B cell (primary cell): ENCODE measurements around the gene RNF141. TPM values are rescaled to one million over a fixed set of nuclear protein-coding genes. Genes with fewer than 3 reads are reported as not detected.
A peak's percentile ranks its signal among the peaks of the same experiment; 100 is the strongest.

Experiments
- ATAC-seq: fragments of 200-7000 bp; cut with Tn5 transposase; one replicate; pipeline ENCODE4 v1.10.0; 2021; ENCODE audit warnings: low read depth, mild to moderate bottlenecking, moderate number of reproducible peaks, moderate library complexity
- CTCF ChIA-PET: fragments of 350-600 bp; sonication (Branson Sonifier 250); formaldehyde crosslinking; loops from one replicate; lab custom pipeline; 2021; ENCODE audit warnings: antibody characterized with exemption, inconsistent platforms; lab: Charles Lee
- POLR2A ChIA-PET: fragments of 350-600 bp; sonication (Branson Sonifier 250); formaldehyde crosslinking; loops from one replicate; lab custom pipeline; 2021; ENCODE audit warnings: antibody characterized with exemption; lab: Charles Lee
- DNase-seq: peaks from one replicate; pipeline ENCODE4 v3.0.0; 2013
- H2AFZ ChIP-seq: 2 replicates; pipeline ENCODE4 v1.6.1; 2012; ENCODE audit warnings: mild to moderate bottlenecking, low read depth, low read length; ENCODE audit not compliant: insufficient read depth, poor library complexity, severe bottlenecking
- H3K27ac ChIP-seq, 2 donors: 1 replicate in 1 of 2; 2 replicates in 1 of 2; pipeline ENCODE4 v1.5.1; 2012 to 2013; ENCODE audit warnings: low read length in 2 of 2, mild to moderate bottlenecking in 2 of 2, moderate library complexity in 1 of 2
- H3K27me3 ChIP-seq, 4 experiments: fragments of 200-600 bp in 1 of 4; sonication (generic) in 1 of 4; replicated peaks in 1 of 4; 1 replicate in 2 of 4; 2 replicates in 2 of 4; pipeline versions ENCODE4 v1.6.1 to v1.7.0; 2013 to 2016; ENCODE audit warnings: low read length in 3 of 4, mild to moderate bottlenecking in 2 of 4, mixed read lengths in 1 of 4, moderate library complexity in 1 of 4; ENCODE audit not compliant: insufficient read depth in 4 of 4, control insufficient read depth in 3 of 4; ENCODE audit errors: control extremely low read depth in 1 of 4
- H3K36me3 ChIP-seq, 2 experiments: replicated peaks in 1 of 2; 1 replicate in 1 of 2; 2 replicates in 1 of 2; pipeline versions ENCODE4 v1.6.1 to v1.7.1; 2013; ENCODE audit warnings: low read length in 1 of 2; ENCODE audit not compliant: insufficient read depth in 2 of 2, control insufficient read depth in 1 of 2; ENCODE audit errors: control extremely low read depth in 1 of 2, extremely low read depth in 1 of 2
- H3K4me1 ChIP-seq, 2 donors: fragments of 200-600 bp in 1 of 2; sonication (generic) in 1 of 2; 1 replicate in 1 of 2; 2 replicates in 1 of 2; pipeline versions ENCODE4 v1.5.1 to v1.6.1; 2013 to 2017; ENCODE audit warnings: low read length in 2 of 2; ENCODE audit not compliant: control insufficient read depth in 2 of 2, insufficient read depth in 2 of 2
- H3K4me2 ChIP-seq: replicated peaks from 2 replicates; pipeline ENCODE3; 2012; ENCODE audit warnings: mild to moderate bottlenecking, low read depth, low read length; ENCODE audit not compliant: poor library complexity, severe bottlenecking
- H3K4me3 ChIP-seq, 5 experiments: fragments of 200-600 bp in 1 of 5; sonication (generic) in 1 of 5; 1 replicate in 3 of 5; 2 replicates in 2 of 5; pipeline versions ENCODE4 v1.5.1 to v1.7.0; 2011 to 2016; ENCODE audit warnings: low read length in 4 of 5, mild to moderate bottlenecking in 4 of 5, low read depth in 2 of 5, control low read depth in 1 of 5, moderate library complexity in 1 of 5; ENCODE audit not compliant: insufficient read depth in 1 of 5; ENCODE audit errors: control extremely low read depth in 1 of 5, extremely low read depth in 1 of 5
- H3K79me2 ChIP-seq: fragments of 200-600 bp; sonication (generic); one replicate; pipeline ENCODE4 v1.6.0; 2016; ENCODE audit warnings: low read length; ENCODE audit not compliant: control insufficient read depth, insufficient read depth
- H3K9ac ChIP-seq: fragments of 200-600 bp; sonication (generic); 2 replicates; pipeline ENCODE4 v1.6.1; 2017; ENCODE audit warnings: mild to moderate bottlenecking, low read length, moderate library complexity
- H3K9me3 ChIP-seq, 3 donors: one replicate each; pipeline versions ENCODE4 v1.6.1 to v1.7.1; 2013; ENCODE audit warnings: low read length in 2 of 3; ENCODE audit not compliant: control insufficient read depth in 2 of 3, insufficient read depth in 1 of 3; ENCODE audit errors: control extremely low read depth in 1 of 3
- H4K20me1 ChIP-seq: 2 replicates; pipeline ENCODE4 v1.6.0; 2012; ENCODE audit warnings: mild to moderate bottlenecking, low read length; ENCODE audit not compliant: insufficient read depth, control insufficient read depth, poor library complexity, severe bottlenecking
- H3K27ac Mint-ChIP-seq: one replicate; pipeline ENCODE4 v1.8.0; 2021; ENCODE audit warnings: mixed read lengths
- H3K27me3 Mint-ChIP-seq: one replicate; pipeline ENCODE4 v1.8.0; 2021; ENCODE audit warnings: mixed read lengths
- H3K4me1 Mint-ChIP-seq: one replicate; pipeline ENCODE4 v1.8.0; 2021; ENCODE audit warnings: mixed read lengths
- H3K4me3 Mint-ChIP-seq: one replicate; pipeline ENCODE4 v1.8.0; 2021; ENCODE audit warnings: mixed read lengths
- H3K9me3 Mint-ChIP-seq: one replicate; pipeline ENCODE4 v1.8.0; 2022; ENCODE audit warnings: mixed read lengths; ENCODE audit not compliant: insufficient read depth
- EZH2 ChIP-seq: IDR thresholded peaks from 2 replicates; pipeline ENCODE4 v1.6.1; 2012; ENCODE audit warnings: borderline replicate concordance, low read depth, mild to moderate bottlenecking, moderate library complexity, low read length; ENCODE audit not compliant: insufficient read depth, poor library complexity, severe bottlenecking
- WGBS: methylation state at CpG from one replicate; pipeline ENCODE4 v1.1.5; 2013; ENCODE audit warnings: missing lambda C conversion rate; ENCODE audit not compliant: insufficient coverage; 5-methylcytosine and 5-hydroxymethylcytosine counted together
- intact Hi-C: fragments of 100-400 bp; cut with micrococcal nuclease; formaldehyde crosslinking; loops from one replicate; pipeline ENCODE4 v1.10.0; 2022
- polyA plus RNA-seq: library from polyadenylated mRNA; depleted of rRNA; stranded (reverse); fragments of >200 nt; gene quantifications from 2 replicates; pipeline ENCODE4 v1.2.3, GENCODE V29; 2012
- total RNA-seq, 2 donors: library from RNA; stranded (reverse); fragments of 120-200 nt in 1 of 2; gene quantifications; 1 replicate in 1 of 2; 2 replicates in 1 of 2; pipeline versions ENCODE4 v1.2.3 to v1.2.4, GENCODE V29; 2013 to 2022
- TF ChIP-seq, protein P1 (sequence below): fragments of 200-600 bp; IDR thresholded peaks from one replicate; pipeline ENCODE4 v1.8.0; 2022; ENCODE audit warnings: antibody characterized with exemption, mild to moderate bottlenecking

The RNF141 gene
- total and polyA plus RNA-seq, 2 donors (not counting 1 experiment from before 2014, with no cell fraction given), result 23.3 to 48.2 TPM

DNA sequence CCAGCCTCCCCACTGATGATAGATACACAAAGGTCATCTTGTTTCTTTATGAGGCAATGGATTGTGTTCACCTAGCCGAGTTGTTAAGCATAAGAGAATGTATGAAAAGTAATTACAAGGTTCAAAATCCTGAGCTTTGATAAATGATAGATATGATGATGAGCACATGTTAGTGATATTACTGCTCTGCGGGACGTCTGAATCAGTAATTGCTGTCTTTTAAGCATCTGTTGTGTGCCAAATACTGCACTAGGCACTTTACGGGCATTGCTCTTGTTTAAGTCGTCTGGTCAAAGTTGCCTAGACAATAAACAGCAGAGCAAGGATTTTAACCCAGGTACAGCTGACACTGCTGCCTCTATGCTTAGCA is 559 bp upstream of the RNF141 start:
- Histone ChIP-seq H3K4me1 (peaks cover 57 to 62% of the 10 kb centered on the region in 2 donors), H4K20me1 (no peaks in the 10 kb centered on the region), H3K4me2 (peak overlapping the region; percentile 78), H3K79me2 (peaks cover 50% of the 10 kb centered on the region), H3K9ac (peak overlapping the region; percentile 84), H3K9me3 (peaks cover 0 to 17% (median 16%) of the 10 kb centered on the region in 3 donors), H3K4me3 (peak overlapping the region; percentile 73 to 83 (median 78)), H2AFZ (peak overlapping the region; percentile 89), H3K27me3 (no peaks in the 10 kb centered on the region), H3K27ac (peak overlapping the region; percentile 83 to 92), H3K36me3 (peaks cover 0 to 3% of the 10 kb centered on the region in 2 experiments)
- WGBS, result 78% methylated on average over 5 of the region's 5 CpGs
- H3K4me3 Mint-ChIP-seq, result peak overlapping the region; percentile 95
- ChIA-PET CTCF (interaction anchor here (0.9 to 4.4 kb wide), 39 partner anchors 10 to 201 kb away, joined by 3 to 48 read pairs (median 8); no protein-coding TSS in a partner anchor), POLR2A (interaction anchor here (0.8 to 1.9 kb wide), 12 partner anchors 23 to 207 kb away, joined by 3 to 11 read pairs (median 5); partner anchors contain the start of gene AMPD3)
- DNase-seq (no peak), ATAC-seq (no peak)
- H3K4me1 Mint-ChIP-seq, result peaks cover 79% of the 10 kb centered on the region
- H3K9me3 Mint-ChIP-seq, result peaks cover 2% of the 10 kb centered on the region
- H3K27me3 Mint-ChIP-seq, result no peaks in the 10 kb centered on the region
- intact Hi-C loops, result loop anchor here (1.0 to 10.0 kb wide), 10 partner anchors 65 to 1081 kb away; partner anchors contain the start of genes ADM, CTR9, EIF4G2 and ZNF143
- TF ChIP-seq, protein P1, sequence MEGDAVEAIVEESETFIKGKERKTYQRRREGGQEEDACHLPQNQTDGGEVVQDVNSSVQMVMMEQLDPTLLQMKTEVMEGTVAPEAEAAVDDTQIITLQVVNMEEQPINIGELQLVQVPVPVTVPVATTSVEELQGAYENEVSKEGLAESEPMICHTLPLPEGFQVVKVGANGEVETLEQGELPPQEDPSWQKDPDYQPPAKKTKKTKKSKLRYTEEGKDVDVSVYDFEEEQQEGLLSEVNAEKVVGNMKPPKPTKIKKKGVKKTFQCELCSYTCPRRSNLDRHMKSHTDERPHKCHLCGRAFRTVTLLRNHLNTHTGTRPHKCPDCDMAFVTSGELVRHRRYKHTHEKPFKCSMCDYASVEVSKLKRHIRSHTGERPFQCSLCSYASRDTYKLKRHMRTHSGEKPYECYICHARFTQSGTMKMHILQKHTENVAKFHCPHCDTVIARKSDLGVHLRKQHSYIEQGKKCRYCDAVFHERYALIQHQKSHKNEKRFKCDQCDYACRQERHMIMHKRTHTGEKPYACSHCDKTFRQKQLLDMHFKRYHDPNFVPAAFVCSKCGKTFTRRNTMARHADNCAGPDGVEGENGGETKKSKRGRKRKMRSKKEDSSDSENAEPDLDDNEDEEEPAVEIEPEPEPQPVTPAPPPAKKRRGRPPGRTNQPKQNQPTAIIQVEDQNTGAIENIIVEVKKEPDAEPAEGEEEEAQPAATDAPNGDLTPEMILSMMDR, result no peak
- no peak for TF ChIP-seq EZH2
- H3K27ac Mint-ChIP-seq, result peak overlapping the region; percentile 98

- Histone ChIP-seq H3K4me1 (peaks cover 59 to 61% of the 10 kb centered on the region in 2 donors), H3K79me2 (peaks cover 60% of the 10 kb centered on the region), H3K9me3 (peaks cover 0 to 17% (median 16%) of the 10 kb centered on the region in 3 donors), H3K9ac (peak overlapping the region; percentile 84), H2AFZ (peak overlapping the region; percentile 89), H4K20me1 (no peaks in the 10 kb centered on the region), H3K36me3 (peaks cover 0 to 3% of the 10 kb centered on the region in 2 experiments), H3K4me2 (peak overlapping the region; percentile 78), H3K27ac (peak overlapping the region; percentile 83 to 92), H3K27me3 (no peaks in the 10 kb centered on the region), H3K4me3 (peak overlapping the region; percentile 73 to 93 (median 78))
- peaks cover 78% of the 10 kb centered on the region for H3K4me1 Mint-ChIP-seq
- intact Hi-C loops, result loop anchor here (2.0 to 10.0 kb wide), 4 partner anchors 82 to 1080 kb away; partner anchors contain the start of genes ADM and ZNF143
- ChIA-PET POLR2A (interaction anchor here (0.6 to 1.9 kb wide), 18 partner anchors 12 to 317 kb away, joined by 3 to 11 read pairs (median 4); partner anchors contain the start of genes ADM, AMPD3 and ZBED5), CTCF (interaction anchor here (0.6 to 4.4 kb wide), 54 partner anchors 9 to 216 kb away, joined by 3 to 48 read pairs (median 6); no protein-coding TSS in a partner anchor)
- H3K4me3 Mint-ChIP-seq, result peak overlapping the region; percentile 95
- WGBS, result 1% methylated on average over 25 of the region's 25 CpGs
- peak overlapping the region; percentile 98 for H3K27ac Mint-ChIP-seq
- no peak for DNase-seq
- ATAC-seq, result peak; percentile 6
- no peak for TF ChIP-seq EZH2
- TF ChIP-seq, protein P1, result no peak
- H3K9me3 Mint-ChIP-seq, result peaks cover 2% of the 10 kb centered on the region
- no peaks in the 10 kb centered on the region for H3K27me3 Mint-ChIP-seq
Observed at GRCh38 chr11:10540546-10540914, 457 bp downstream of the RNF141 start.
